Inferior parietal cortex (tissue), 1 donor: ENCODE results near the gene AP1S1.
"Not testable (repeated sequence)": the region's sequence is repeated elsewhere in the genome, so short reads cannot be mapped to it uniquely, and the experiment has no call there.

ENCODE experiments used
- DNase-seq: peaks from one replicate; pipeline ENCODE4 v3.0.0-alpha.2; 2016; ENCODE audit errors: extremely low spot score

The AP1S1 gene

DNA sequence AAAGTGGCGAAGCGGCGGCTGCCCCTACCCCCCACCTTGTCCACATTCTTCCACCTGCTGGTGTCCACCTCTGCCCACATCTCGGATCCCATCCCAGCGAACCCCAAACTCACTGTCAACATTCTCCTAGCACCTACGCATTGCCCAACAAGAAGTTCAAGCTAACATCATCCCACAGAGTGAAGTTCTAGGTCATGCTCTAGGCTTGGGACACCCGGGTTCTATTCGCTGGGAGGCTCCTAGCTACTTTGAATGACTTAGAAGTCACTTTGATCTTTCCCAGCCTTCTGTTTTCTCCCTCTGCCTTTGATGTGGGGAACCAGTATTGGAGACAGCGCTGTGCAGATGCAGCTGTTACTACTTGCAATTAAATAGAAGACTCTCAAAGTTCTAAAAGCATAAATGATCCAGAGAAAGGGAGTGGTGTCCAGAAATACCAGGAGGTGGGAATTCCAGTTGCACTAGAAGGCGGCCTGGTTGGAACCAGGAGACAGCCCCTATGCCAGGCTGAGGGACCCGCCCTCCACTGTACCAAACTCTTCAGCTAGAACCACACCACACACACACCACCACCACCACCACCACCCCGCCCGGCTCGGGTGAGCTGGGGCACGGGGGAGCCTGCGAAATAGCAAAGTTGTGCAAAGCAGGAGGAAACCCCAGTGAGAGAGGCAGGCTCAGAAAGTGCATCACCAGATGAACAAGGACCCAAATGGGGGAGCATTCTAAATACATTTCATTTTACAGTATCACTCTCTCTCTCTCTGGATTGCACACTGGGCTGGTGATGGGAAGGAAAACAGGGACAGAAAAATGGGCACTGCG lies 16.6 kb downstream of the AP1S1 start:
- no peak for DNase-seq

DNA sequence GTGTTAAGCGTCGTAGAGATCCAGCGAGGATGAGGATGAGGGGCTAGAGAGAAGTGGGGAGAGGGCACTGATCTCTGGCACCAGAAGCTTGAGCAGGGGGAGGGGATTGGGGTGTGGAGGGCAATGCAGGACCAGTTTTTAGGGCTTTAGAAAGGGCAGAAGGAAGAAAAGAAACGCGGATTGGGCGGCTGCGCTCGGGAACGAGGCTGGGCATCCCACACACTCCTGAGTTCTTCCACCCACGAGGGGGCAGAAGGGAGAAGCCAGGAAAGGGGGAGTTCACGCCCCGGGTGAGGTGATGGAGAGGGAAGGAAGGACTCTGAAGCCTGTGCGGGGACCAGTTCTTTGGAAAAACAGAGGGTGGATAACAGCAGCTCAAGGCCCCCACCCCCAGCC lies 17.2 kb downstream of the AP1S1 start:
- DNase-seq: no peak

DNA sequence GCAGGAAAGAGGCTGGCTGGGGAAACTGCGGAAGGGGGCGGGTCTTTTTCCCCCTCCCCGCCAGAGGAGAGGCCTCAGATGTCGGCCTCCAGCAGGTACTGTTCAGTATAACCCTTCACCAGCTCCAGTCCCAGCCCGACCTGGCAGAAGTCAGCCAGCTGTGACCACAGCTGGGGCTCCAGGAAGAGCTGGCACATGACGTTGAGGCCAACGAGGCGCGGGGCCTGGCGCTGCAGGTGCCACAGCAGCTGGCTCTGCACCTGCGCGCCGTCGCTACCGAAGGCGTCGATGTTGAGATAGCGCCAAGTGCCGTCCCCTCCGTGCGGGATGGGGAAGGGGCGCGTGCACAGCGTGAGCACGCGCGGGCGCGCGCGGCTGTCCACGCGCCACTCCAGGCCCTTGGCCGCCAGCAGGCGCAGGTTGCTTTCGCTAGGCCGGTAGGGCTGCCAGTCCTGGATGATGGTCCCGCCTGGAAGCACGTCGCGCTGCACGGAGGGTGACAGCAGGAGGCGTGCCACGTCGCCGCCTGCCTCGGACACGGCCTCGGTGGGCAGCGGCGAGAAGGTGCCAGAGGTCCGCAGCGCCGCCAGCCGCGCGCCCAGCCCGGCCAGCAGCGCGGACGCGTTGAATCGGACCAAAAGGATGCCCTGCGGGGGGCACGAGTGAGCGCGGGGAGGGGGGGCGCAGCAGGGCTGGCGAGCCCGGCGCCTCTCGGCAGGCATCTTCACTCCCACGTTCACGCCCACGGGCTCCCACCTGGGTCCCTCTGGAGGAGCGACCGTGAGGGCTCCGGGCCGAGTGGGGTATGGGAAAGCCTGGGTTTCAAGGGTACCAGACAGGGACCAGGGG lies 18.0 kb downstream of the AP1S1 start:
- DNase-seq: no peak

DNA sequence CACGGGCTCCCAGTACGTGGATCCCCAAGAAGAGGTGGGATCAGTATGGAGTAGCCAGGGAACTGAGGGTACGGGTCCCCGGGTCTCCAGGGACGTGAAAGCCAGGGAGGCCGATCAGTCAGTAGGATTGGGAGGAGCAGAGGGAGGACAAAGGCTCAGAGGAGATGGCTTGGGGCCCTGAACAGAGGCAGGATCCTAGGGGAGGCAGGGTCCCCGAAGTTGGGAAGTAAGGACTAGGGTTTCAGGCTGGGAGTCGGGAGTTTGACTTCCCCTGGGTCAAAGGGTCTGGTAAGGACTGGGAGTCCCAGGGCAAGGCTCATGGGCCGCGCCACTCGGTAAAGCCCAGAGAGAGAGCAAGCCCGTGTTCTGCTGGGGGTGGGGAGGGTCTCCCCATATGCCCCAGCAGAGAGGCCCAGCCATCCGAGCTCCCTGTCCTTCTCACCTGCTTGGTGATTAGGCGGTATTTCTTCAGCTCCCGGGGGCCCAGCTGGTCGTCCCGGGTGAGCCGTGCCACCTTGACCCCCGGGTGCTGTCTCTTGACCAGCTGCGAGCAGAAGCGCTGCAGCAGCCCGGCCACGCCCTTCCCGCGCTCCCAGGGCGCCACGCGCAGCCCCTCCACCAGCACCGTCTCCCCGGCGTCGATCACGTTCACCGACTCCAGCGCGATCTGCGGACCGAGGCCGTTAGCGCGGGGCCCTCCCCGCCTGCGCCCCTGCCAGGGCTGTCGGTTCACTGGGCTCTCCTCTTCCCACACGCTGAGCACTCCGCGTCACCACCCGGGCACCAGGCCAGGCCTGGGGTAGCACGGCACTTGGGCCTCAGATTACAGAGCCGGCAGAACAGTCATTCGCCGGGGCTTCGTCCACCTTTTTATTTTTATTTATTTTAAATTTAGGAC lies 18.8 kb downstream of the AP1S1 start:
- no peak for DNase-seq

DNA sequence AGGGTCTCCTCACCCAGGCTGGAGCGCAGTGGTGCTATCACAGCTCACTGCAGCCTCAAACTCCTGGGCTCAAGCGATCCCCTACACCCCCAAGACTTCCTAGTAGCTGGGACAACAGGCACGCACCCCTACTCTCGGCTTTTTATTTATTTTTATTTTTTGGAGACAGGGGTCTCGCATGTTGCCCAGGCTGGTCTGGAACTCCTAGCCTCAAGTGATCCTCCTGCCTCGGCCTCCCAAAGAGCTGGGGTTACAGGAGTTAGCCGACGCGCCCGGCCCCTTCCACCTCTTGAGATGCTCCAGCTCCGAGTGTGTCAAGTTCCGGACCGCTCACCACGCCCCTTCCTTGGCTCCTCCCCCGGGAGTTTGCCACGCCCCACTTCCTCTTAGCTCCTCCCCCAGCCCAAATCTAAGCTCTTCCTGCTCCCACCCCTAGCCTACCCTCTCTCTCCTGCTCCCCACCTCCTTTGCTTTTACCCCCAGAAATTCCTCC lies 19.5 kb downstream of the AP1S1 start:
- no peak for DNase-seq

DNA sequence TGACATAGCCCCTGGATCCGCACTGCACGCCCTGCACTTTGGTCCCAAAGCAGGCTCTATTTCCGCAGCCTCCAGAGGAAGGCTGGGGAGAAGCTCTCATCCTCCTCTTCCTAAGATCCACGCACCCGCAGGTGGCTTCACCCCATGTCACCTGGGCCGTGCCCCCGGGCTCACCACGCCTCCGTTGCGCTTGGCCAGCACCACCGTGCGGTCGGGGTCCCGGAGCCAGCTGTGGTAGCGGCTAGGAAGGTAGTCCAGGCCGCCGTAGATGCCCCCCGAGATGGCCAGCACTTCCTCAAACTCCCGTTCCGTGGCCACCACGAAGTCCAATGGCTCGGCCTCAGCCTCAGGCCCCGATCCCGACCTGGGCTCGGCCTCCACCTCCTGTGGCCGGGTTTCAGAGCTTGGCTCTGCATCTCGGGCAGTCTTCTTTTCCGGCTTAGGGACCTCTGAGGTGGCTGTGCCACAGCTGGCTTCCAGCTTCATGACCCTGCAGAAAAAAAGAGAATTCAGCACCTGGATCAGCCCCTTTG lies 20.1 kb downstream of the AP1S1 start:
- no peak for DNase-seq

DNA sequence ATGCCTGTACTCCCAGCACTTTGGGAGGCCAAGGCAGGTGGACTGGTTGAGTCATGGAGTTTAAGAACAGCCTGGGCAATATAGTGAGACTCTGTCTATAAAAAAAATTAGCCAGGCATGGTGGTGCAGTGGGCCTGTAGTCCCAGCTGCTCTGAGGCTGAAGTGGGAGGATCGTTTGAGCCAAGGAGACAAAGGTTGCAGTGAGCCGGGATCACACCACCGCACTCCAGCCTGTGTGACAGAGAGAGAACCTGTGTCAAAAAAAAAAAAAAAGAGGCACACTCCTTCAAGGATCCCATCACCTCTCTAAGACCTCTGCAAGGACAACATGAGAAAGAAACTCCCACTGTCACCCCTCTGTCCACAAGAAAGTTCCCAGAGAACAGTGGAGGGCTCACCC lies 21.4 kb downstream of the AP1S1 start:
- DNase-seq: no peak

DNA sequence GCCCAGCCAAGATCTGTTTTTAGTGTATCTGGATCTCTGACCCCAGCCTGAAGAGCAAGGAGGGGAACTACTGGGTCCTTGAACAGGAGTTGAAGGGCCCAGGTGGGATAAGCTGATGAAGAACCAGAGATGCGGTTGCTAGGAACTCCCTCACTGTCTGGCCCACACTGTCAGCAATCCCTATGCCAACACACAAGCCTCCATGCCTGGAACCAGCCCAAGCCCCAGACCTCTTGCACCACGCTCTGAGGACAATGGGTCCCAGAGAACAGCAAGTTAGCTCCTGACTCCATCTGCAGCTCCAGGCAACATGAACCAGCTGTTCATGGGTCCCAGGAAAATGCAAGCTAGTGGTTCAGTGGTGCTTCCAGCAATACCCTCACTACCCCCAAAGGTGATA lies 23.4 kb downstream of the AP1S1 start:
- DNase-seq: no peak

DNA sequence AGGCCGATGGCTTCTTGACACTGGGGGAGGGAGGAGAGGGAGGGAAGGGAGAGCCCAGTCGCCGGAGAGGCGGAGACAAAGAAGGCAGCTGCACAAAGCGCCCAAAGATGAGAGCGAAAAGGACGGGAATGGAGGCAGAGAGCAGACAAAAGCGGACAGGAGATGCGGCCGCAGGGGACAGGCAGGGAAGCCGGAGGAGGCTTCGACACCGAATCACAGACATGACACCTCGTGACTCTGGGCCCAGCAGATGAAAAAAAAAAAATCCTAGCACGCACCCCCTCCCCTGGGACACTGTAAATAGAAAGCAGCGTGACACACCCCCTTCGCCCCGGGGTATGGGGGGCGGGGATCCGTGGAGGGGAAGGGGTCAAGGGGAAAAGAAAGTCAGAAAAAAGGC lies 24.8 kb downstream of the AP1S1 start:
- DNase-seq: no peak

DNA sequence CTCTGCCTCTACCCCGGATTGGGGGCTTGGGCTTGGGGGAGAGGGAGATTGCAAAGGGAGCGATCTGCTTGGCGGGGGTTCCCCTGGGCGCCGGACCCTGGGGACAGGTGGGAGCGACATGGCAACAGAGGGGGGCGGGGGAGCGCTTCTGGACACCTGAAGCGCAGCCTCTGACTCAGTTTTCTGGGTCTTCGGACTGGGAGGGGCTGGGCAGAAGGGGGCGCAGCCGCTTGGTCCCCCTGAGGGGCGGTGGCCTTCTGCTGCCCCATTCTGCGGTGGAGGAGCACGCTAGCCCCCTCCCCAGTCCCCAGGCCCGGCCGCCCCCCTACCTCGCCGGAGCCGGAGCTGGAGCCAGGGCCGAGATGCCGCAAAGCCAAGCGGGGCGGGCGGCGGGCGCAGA lies 25.4 kb downstream of the AP1S1 start:
- no peak for DNase-seq

DNA sequence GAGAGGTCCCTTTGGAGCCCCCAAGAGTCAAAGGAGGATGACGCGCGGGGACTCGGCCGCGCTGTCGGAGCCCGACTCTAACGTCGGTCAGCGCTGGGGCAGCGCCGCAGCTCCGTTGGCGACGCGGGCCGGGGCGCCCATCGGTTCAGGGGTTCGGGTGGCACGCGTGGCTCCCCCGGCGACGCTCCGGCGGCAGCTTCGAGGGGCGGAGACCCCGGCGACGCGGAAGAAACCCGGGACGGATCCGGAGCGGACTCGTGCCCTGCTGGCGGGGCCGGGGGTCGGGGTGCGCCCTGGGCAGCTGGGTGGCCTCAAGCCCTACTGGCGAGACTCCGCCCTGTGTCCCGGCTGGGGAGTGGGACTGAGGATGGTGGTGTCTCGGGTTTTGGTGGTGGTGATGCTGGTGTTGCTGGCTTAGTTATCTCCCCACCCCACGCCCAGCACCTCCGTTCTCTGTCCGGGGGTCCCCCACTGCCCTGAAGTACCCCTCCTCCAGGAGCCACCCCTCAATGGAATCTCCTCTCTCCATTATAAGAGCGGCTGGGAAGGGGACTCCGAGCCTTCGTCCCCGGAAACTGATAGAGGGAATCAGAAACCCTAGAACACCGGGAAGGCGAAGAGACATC lies 26.0 kb downstream of the AP1S1 start, which contains the start of gene NAT16:
NAT16 (minus strand) TSS at position 164 of the 626 bp plus-strand sequence. CDS start 5,486 bp downstream, outside the sequence.
- no peak for DNase-seq

DNA sequence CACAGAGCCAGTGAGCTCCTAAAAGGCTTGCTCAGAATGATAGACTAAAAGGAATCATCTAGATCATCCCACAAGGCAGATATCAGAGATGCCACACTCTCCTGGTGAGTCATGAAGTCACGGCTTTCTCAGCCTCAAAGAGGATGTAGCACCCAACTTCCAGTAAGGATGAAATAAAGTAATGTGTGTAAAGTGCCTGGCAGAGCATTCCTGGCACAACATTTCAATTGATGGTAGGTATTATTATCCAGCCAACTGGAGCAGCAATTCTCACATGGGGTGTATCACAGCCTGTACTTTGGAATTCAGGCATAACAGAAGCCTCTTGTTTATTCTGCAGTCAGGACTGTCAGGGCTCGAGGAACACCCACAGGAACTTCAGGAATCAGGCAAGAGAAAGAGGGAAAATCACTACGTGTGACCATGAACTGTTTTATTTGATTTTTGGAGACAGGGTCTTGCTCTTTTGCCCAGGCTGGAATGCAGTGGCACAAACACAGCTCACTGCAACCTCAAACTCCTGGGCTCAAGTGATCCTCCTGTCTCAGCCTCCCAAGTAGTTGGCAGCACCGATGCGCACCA lies 31.1 kb downstream of the AP1S1 start:
- DNase-seq: peak; percentile 53

DNA sequence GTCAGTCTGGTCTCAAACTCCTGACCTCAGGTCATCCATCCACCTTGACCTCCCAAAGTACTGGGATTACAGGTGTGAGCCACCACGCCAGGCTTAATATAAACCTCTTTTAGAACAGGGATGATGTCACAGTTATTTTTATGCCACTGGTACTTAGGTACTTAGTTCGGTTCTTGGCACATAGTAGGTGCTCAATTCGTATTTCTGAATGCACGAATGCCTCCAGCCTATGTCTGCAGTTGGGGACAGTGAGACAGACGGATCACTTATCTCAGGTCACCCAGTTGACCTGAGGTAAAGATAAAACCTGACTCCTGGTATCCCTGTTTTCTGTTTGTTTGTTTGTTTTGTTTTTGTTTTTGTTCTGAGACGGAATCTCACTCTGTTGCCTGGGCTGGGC lies 31.9 kb downstream of the AP1S1 start:
- no peak for DNase-seq

DNA sequence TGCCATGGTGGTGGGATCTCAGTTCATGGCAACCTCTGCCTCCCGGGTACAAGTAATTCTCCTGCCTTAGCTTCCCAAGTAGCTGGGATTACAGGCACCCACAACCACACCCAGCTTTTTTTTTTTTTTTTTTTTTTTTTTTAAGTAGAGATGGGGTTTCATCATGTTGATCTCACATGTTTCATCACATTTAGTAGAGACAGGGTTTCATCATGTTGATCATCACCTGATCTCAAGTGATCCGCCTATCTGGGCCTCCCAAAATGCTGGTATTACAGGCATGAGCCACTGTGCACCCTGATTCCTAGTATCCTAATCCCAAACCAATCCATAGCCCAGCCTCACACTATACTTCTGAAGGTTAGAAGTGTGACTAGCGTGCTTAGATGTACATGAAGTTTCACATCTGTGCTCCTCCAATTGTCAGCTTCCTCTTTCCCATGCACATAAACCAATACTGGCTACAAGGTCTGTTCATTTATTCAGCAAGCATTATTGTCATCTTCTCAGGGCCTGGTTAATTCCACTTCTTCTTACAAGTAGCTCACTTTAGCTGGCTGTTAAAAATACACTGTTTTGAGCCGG lies 32.7 kb downstream of the AP1S1 start:
- DNase-seq: no peak

DNA sequence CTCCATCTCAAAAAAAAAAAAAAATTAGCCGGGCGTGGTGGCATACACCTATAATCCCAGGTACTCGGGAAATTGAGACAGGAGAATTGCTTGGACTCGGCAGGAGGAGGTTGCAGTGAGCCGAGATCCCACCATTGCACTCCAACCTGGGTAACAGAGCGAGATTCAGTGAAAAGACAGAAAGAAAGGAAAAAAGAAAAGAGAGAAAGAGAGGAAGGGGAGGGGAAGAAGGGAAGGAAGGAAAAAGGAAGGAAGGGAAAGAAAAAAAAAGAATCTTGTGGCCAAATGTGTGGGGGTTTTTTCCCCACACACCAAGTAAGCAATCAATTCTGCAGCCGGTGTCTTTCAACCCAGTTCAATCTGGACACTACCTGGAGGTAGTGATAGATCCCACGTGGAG lies 34.8 kb downstream of the AP1S1 start:
- no peak for DNase-seq

DNA sequence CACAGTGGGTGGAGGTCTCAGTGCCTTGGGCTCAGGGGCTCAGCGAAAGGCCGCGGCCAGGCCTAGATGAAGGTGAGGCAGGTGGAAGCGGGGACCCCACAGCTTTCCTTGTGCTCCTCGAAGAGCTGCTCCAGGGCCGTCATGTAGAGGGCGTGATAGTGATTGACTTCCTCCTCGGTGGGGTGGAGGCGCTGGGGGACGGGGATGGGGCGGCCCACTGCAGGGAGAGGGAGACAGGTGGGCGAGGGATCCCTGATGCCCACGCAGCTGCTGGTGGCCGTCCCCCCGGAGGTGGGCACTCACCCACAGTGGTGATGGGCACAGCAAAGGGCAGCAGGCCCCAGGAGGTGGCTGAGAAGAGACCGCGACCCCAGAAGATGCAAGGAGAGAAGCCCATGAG lies 41.6 kb downstream of the AP1S1 start:
- no peak for DNase-seq

DNA sequence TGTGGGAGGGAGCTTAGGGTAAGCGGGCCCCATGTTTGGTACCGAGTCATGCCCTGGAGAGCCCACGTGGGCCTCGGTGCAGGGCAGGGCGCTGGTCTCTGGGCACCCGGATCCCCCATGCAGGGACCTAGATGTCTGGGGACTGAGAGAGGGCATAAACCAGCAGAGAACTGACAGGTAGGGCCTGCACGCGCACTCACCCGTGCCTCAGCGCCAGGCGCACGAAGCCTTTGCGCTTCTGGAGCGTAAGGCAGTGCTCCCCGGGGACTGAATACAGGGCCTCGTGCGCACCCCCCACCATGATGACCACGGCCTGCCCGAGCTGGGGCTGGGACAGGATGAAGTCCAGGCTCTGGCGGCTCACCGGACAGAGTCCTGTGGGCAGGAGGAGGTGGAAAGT lies 43.7 kb downstream of the AP1S1 start:
- DNase-seq: no peak

DNA sequence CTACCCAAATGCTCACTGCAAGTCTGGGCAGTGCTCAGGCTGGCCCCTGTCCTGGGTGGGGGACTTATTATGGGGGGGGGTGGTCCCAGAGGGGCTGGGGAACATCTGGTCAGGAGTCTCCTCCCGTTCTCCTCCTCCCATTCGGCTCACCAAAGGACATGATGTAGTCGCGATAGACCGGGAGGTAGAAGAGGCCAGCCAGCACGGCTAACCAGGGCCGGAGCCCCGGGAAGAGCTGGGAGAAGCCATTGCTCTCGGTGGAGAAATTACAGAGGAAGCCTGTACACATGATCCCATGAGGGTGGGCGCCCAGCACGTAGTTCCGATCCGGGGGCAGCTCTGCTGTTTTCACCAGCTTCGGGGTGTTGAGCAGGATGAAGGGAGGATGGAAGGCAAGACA lies 44.2 kb downstream of the AP1S1 start:
- DNase-seq: no peak

DNA sequence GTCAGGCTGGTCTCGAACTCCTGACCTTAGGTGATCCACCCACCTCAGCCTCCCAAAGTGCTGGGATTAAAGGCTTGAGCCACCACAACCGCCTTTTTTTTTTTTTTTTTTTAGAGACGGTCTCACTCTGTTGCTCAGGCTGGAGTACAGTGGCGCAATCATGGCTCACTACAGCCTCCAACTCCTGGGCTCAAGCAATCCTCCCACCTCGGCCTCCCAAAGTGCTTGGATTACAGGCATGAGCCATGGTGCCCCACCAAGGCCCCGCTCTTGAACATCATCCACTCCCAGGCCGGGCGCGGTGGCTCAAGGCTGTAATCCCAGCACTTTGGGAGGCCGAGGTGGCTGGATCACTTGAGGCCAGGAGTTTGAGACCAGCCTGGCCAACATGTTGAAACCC lies 45.2 kb downstream of the AP1S1 start:
- not testable (repeated sequence) for DNase-seq

DNA sequence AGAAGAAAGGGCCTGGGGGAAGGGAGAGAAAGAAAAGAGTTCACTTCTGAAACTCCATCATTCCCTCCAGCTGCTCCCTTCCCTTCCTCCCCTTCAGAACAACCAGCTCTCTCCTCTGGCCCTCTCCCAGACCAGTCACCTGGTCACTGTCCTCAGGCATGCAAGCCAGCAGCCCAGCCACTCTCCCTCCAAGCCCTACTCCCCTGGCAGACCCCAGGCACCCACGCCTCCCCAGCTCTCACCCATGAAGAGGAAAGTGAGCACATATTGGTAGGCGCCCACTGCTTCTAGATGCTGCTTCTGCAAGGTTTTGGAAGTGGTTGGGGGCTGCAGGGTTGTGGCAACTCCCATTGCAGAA lies 46.2 kb downstream of the AP1S1 start:
- no peak for DNase-seq
